Large intestine (tissue), 3 donors: Measurements from ENCODE around the gene TAOK3. TPM values are rescaled to one million over a fixed set of nuclear protein-coding genes. Genes with fewer than 3 reads are reported as not detected.

Source experiments
- DNase-seq, 2 donors: peaks; one replicate each; pipeline versions ENCODE4 v3.0.0 to v3.0.0-alpha.2; 2013
- H3K27ac ChIP-seq: one replicate; pipeline ENCODE4 v1.5.1; 2013; ENCODE audit warnings: low read length
- H3K27me3 ChIP-seq: 2 replicates; pipeline ENCODE4 v1.6.1; 2013; ENCODE audit warnings: low read length; ENCODE audit not compliant: control insufficient read depth, insufficient read depth
- H3K36me3 ChIP-seq: 2 replicates; pipeline ENCODE4 v1.6.1; 2013; ENCODE audit warnings: low read length; ENCODE audit not compliant: control insufficient read depth, insufficient read depth
- H3K4me1 ChIP-seq: one replicate; pipeline ENCODE4 v1.6.1; 2013; ENCODE audit warnings: low read length; ENCODE audit not compliant: control insufficient read depth, insufficient read depth
- H3K4me3 ChIP-seq: one replicate; pipeline ENCODE4 v1.5.1; 2013; ENCODE audit warnings: low read length
- H3K9me3 ChIP-seq: one replicate; pipeline ENCODE4 v1.6.1; 2013; ENCODE audit warnings: mild to moderate bottlenecking, low read depth, low read length, moderate library complexity; ENCODE audit not compliant: control insufficient read depth
- WGBS: methylation state at CpG from one replicate; pipeline ENCODE4 v1.1.5; 2013; ENCODE audit warnings: low lambda C conversion rate; ENCODE audit not compliant: insufficient coverage; 5-methylcytosine and 5-hydroxymethylcytosine counted together
- polyA plus RNA-seq: library from polyadenylated mRNA; unstranded; fragments of 120-200 nt; gene quantifications from one replicate; pipeline ENCODE4 v1.2.1, GENCODE V29; 2013

TAOK3 gene
- polyA plus RNA-seq, 1 donor, result 44.7 TPM

DNA sequence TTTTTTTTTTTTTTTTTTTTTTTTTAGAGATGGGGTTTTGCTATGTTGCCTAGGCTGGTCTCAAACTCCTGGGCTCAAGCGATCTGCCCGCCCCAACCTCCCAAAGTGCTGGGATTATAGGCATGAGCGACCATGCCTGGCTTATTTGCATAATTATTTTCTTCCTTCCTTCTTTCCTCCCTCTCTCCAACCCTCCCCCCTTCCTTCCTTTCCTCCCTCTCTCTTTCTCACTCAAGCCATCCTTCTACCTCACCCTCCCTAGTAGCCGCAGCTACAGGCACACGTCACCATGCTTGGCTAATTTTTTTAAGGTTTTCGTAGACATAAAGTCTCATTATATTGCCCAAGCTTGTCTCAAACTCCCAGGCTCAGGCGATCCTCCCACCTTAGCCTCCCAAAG, 152.9 kb downstream of the TAOK3 start:
- no peak overlapping the region for H3K4me3 ChIP-seq
- H3K27ac ChIP-seq, result no peak overlapping the region
- no peaks in the 10 kb centered on the region for H3K27me3 ChIP-seq
- peaks cover 1% of the 10 kb centered on the region for H3K36me3 ChIP-seq
- no peak for DNase-seq
- no peaks in the 10 kb centered on the region for H3K9me3 ChIP-seq
- no peaks in the 10 kb centered on the region for H3K4me1 ChIP-seq
- 94% methylated on average over 3 of the region's 7 CpGs for WGBS

GRCh38 chr12:118219106-118219505, 153.6 kb downstream of the TAOK3 start:
- 96% methylated on average over 3 of the region's 5 CpGs for WGBS
- Histone ChIP-seq H3K4me3 (no peak overlapping the region), H3K27ac (no peak overlapping the region), H3K4me1 (no peaks in the 10 kb centered on the region), H3K36me3 (no peaks in the 10 kb centered on the region), H3K9me3 (no peaks in the 10 kb centered on the region), H3K27me3 (no peaks in the 10 kb centered on the region)
- DNase-seq, result no peak

GRCh38 chr12:118213452-118213851, 159.3 kb downstream of the TAOK3 start:
- H3K9me3 ChIP-seq, result no peaks in the 10 kb centered on the region
- WGBS, result 83% methylated on average over 1 of the region's 1 CpG
- no peaks in the 10 kb centered on the region for H3K4me1 ChIP-seq
- no peak for DNase-seq
- H3K27ac ChIP-seq, result no peak overlapping the region
- H3K4me3 ChIP-seq, result no peak overlapping the region
- no peaks in the 10 kb centered on the region for H3K27me3 ChIP-seq
- peaks cover 12% of the 10 kb centered on the region for H3K36me3 ChIP-seq

GRCh38 chr12:118212606-118213005, 160.1 kb downstream of the TAOK3 start:
- DNase-seq, result no peak
- no CpG with 5 or more reads among the region's 2 CpGs for WGBS

GRCh38 chr12:118206107-118206412, 166.6 kb downstream of the TAOK3 start:
- peak in 1 of 2 donors; percentile 50 for DNase-seq
- H3K4me1 ChIP-seq, result no peaks in the 10 kb centered on the region
- H3K9me3 ChIP-seq, result no peaks in the 10 kb centered on the region
- H3K27ac ChIP-seq, result no peak overlapping the region
- peaks cover 6% of the 10 kb centered on the region for H3K36me3 ChIP-seq
- 75% methylated on average over 2 of the region's 3 CpGs for WGBS
- no peaks in the 10 kb centered on the region for H3K27me3 ChIP-seq
- H3K4me3 ChIP-seq, result no peak overlapping the region

More at GRCh38 chr12:118212606-118213005, 160.1 kb downstream of the TAOK3 start:
- no peak overlapping the region for H3K4me3 ChIP-seq
- no peak overlapping the region for H3K27ac ChIP-seq
- peaks cover 12% of the 10 kb centered on the region for H3K36me3 ChIP-seq
- no peaks in the 10 kb centered on the region for H3K9me3 ChIP-seq
- no peaks in the 10 kb centered on the region for H3K27me3 ChIP-seq
- H3K4me1 ChIP-seq, result no peaks in the 10 kb centered on the region

GRCh38 chr12:118193958-118194357, 178.7 kb downstream of the TAOK3 start:
- WGBS, result 100% methylated on average over 1 of the region's 6 CpGs
- no peak overlapping the region for H3K4me3 ChIP-seq
- no peaks in the 10 kb centered on the region for H3K9me3 ChIP-seq
- H3K27me3 ChIP-seq, result no peaks in the 10 kb centered on the region
- DNase-seq, result no peak
- peaks cover 23% of the 10 kb centered on the region for H3K36me3 ChIP-seq
- H3K27ac ChIP-seq, result no peak overlapping the region
- no peaks in the 10 kb centered on the region for H3K4me1 ChIP-seq

GRCh38 chr12:118193477-118193876, 179.2 kb downstream of the TAOK3 start:
- no CpG with 5 or more reads among the region's 5 CpGs for WGBS
- DNase-seq, result no peak
- no peak overlapping the region for H3K4me3 ChIP-seq
- no peaks in the 10 kb centered on the region for H3K9me3 ChIP-seq
- H3K27me3 ChIP-seq, result no peaks in the 10 kb centered on the region
- peaks cover 19% of the 10 kb centered on the region for H3K36me3 ChIP-seq
- no peaks in the 10 kb centered on the region for H3K4me1 ChIP-seq
- H3K27ac ChIP-seq, result no peak overlapping the region

- H3K9me3 ChIP-seq, result no peaks in the 10 kb centered on the region
- peak in 1 of 2 donors; percentile 5 for DNase-seq
- no peaks in the 10 kb centered on the region for H3K27me3 ChIP-seq
- H3K4me3 ChIP-seq, result peak overlapping the region; percentile 27
- H3K4me1 ChIP-seq, result no peaks in the 10 kb centered on the region
- no CpG with 5 or more reads among the region's 11 CpGs for WGBS
- peaks cover 9% of the 10 kb centered on the region for H3K36me3 ChIP-seq
- peak overlapping the region; percentile 57 for H3K27ac ChIP-seq
Observed at GRCh38 chr12:118190266-118190665, 182.4 kb downstream of the TAOK3 start.

DNA sequence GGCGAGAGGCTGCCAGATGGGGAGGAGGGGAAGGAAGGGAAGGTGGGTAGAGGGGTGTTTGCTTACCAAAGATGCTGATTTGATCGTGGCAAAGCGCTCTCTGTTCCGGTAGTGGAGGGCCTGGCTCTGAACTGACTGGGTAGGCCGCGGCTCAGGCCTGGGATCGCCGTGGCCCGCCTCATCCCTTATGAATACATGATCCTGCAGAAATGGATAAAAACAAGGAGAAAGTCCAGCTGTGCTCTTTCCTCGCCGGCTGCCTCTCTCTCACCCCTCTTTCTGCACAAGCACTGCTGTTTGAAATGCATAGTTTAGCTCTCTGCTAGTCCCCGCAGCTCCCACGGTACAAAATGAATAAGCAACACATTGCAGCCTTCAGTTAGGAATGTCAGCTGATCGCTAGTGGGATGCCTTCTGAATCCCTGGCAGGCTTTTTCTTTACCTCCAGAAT, 182.9 kb downstream of the TAOK3 start:
- Histone ChIP-seq H3K4me1 (no peaks in the 10 kb centered on the region), H3K27me3 (no peaks in the 10 kb centered on the region), H3K36me3 (peaks cover 10% of the 10 kb centered on the region), H3K4me3 (peak overlapping the region; percentile 27), H3K27ac (peak overlapping the region; percentile 57), H3K9me3 (no peaks in the 10 kb centered on the region)
- DNase-seq, result peak in 1 of 2 donors; percentile 12
- WGBS, result no CpG with 5 or more reads among the region's 14 CpGs

- DNase-seq, result peak; percentile 19 to 28
- Histone ChIP-seq H3K27ac (peak overlapping the region; percentile 16), H3K4me1 (peaks cover under 1% of the 10 kb centered on the region), H3K9me3 (no peaks in the 10 kb centered on the region), H3K4me3 (peak overlapping the region; percentile 27), H3K27me3 (no peaks in the 10 kb centered on the region), H3K36me3 (peaks cover 8% of the 10 kb centered on the region)
- no CpG with 5 or more reads among the region's 10 CpGs for WGBS
Observed at GRCh38 chr12:118188690-118189371, 183.9 kb downstream of the TAOK3 start.
